ENCODE data around the gene S100A8. TPM values are rescaled to one million over a fixed set of nuclear protein-coding genes. Genes with fewer than 3 reads are reported as not detected.

Gene S100A8
- polyA plus RNA-seq, 1 donor = 3.4 TPM

DNA sequence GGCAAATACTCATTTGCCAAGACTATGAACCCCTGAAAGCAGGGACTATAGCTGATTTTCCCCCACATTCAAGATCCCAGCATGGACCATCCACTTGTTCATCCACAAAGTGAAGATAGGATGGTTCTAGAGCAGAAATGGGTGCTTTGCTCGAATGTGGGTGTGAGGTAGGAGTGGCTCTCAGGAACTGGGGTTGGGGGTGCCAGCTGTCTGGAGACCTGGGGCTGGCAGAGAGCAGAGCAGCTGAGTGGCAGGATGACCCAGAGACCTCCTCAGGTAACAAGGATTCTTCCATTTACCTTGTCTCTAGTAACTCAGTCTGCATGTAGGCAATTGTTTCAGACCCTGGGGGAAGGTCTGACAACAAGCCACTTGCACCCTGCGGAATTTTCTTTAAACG, 27.2 kb downstream of the S100A8 start:
- DNase-seq = no peak

- DNase-seq = peak; percentile 66
Measured at GRCh38 chr1:153362187-153362775, 28.6 kb downstream of the S100A8 start.

DNA sequence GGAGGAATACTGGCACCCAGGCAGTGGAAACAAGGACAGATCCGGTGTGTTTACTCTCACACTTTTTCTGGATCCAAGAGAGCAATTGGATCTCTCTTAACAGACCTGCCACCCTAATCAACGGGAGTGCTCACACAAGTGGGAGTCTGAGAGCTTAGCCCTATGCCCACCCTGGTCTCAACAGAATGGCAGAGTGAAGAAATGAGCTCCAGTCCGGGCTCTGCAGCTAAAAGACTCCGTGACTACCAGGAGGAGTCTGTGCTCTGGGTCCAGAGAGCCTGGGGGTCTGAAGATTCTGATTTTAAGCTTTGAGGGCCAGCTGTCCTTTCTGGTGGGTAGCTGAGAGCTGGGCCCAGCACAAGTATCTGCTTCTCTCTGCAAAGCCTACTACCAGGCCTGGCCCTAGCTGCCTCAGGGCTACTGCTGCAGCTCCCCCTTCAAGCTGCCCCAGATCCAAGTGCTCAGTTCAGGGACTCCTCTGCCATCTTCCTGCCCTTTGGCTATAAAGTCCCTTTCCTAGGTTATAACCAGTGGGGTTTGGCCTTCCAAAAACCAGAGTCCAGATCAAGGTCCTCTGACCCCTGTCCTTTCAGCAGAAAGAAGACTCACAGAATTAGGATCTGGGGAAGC, 29.3 kb downstream of the S100A8 start:
- no peak for DNase-seq

DNA sequence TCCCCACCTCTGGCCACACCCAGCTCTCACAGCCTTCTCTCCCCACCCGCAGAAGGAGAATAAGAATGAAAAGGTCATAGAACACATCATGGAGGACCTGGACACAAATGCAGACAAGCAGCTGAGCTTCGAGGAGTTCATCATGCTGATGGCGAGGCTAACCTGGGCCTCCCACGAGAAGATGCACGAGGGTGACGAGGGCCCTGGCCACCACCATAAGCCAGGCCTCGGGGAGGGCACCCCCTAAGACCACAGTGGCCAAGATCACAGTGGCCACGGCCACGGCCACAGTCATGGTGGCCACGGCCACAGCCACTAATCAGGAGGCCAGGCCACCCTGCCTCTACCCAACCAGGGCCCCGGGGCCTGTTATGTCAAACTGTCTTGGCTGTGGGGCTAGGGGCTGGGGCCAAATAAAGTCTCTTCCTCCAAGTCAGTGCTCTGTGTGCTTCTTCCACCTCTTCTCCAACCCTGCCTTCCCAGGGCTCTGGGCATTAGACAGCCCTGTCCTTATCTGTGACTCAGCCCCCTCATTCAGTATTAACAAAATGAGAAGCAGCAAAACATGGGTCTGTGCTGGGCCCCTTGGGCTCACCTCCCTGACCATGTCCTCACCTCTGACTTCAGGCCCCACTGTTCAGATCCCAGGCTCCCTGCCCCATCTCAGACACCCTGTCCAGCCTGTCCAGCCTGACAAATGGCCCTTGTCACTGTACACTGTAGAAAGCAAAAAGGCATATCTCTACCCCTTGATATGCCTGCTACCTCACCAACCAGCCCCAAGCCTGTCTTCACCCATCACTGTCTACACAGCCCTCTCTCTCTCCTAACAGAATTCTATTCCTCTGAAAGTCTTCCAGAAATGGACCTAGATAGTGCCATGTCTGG, 30.0 kb downstream of the S100A8 start:
- DNase-seq = no peak

GRCh38 chr1:153360190-153360589, 30.7 kb downstream of the S100A8 start:
- no peak for DNase-seq

DNA sequence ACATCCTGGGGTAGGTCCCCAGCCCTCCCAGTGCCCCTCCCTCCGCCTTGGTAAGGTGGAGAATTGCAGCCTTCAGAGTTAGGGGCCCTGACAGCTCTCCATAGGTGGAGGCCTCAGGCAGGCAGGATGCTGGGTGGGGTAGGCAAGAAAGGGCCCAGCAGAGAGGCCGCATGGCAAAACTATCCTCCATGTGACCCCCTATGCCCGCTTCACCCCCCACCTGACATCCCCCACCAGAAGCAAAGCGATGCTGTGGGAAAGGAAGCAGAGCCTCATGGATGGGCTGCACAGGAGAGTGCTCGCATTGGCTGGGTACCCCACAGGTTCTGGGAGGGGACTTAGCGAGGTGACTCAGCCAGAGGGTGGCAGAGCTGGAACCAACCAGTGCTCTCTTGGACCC, 31.6 kb downstream of the S100A8 start:
- no peak for DNase-seq

DNA sequence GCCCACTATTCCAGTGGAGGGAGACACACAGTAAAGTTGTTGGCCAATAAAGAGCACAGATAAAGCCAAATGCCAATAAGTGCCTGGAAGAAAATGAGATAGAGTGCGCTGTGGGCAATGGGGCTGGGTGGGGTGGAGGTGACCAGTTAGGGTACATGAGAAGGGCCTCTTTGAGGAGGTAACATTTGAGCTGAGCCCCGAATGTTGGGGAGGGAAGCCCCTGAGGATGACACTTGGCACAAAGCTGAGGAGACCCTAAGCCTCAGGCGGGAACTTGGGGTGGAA, 32.2 kb downstream of the S100A8 start:
- no peak for DNase-seq

- DNase-seq = no peak
Measured at GRCh38 chr1:153357853-153358690, 32.8 kb downstream of the S100A8 start, which contains the start of gene S100A9. Gene S100A9, plus strand, starts transcription at chr1:153357854. Its CDS starts 430 bp downstream, at chr1:153358284.

GRCh38 chr1:153357076-153357852, 33.6 kb downstream of the S100A8 start:
- no peak for DNase-seq

DNA sequence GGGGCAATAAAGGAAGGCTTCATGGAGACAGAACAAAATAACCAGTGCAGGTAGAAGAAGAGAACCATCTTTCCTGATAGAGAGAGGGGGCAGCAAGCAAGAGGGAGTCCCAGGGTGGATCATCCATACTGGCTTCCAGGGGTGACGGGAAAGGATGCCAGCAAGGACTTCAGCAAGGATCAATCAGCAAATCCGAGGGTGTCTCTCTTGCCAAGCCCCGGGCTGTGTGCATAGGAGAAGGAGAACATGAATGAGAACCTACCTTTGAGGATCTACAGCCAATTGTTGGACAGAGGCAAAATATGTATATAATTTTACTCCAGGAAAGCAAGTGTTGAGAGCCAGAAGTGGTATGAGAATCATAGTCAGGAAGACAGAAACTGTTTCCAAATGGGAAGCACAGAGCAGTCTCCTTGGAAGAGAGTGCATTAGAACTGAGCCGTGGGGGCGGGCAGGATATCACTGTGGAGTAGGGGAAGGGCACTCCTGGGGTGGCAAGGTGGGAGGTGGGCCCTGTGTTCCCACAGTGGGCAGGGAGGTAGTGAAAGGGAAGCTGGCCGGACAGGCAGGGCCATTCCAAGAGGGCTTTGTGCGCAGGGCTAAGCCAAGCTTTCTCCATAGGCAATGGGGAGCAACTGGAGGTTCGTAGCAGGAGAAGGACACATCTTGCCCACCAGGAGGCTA, 34.3 kb downstream of the S100A8 start:
- DNase-seq = no peak

- DNase-seq = no peak
Measured at GRCh38 chr1:153355445-153356071, 35.3 kb downstream of the S100A8 start.

DNA sequence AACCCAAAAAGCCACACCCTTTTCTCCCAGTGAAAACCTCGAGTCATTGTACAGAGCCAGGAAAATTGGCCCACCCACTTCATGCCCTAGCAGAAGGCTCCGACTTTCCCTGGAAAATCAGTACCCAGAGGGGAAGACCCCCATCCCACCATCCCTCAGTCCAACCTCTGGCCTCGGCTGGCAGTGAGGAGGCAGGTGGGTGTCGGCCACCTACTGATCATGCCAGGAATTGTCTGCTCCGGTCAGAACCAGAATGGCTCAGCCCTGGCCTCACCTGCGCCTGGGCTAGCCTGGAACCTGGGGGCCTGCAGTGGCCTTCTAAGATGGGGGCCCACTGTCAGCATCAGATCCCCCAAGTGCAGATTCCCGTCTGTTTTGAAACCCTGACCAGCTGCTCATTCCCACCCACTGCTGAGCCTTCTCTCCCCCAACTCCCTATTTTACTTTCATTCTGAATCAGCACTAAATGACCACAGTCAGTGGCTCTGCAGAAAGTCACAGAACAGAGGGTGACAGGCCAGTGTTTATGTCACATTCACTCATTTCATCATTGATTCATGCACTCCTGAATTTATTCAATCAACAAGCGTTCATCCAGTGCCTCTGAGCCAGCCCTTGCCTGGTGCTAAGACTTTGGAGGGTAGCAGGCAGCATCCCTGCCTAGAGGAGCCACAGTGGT, 36.2 kb downstream of the S100A8 start:
- no peak for DNase-seq

GRCh38 chr1:153353226-153353947, 37.5 kb downstream of the S100A8 start:
- DNase-seq = no peak

DNA sequence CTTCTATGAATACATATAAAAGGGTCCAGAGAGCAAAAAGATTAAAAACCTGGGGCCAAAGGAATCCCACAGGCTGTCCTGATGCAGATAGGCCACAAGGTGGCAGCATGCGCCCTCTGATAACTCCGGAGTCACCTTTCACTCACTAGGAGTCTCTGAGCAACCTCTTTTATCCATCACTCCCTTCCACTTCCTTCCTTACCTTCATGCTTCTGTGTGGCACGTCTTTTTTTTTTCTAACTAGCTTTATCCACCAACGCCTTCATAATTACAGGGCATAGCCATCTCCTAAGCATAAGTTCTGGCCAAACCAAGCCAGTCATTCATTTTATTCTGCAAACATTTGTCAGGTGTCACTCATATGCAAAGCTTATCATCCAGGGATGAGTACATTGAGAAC, 38.4 kb downstream of the S100A8 start:
- peak; percentile 56 for DNase-seq

- DNase-seq = no peak
Measured at GRCh38 chr1:153350321-153350957, 40.4 kb downstream of the S100A8 start.

DNA sequence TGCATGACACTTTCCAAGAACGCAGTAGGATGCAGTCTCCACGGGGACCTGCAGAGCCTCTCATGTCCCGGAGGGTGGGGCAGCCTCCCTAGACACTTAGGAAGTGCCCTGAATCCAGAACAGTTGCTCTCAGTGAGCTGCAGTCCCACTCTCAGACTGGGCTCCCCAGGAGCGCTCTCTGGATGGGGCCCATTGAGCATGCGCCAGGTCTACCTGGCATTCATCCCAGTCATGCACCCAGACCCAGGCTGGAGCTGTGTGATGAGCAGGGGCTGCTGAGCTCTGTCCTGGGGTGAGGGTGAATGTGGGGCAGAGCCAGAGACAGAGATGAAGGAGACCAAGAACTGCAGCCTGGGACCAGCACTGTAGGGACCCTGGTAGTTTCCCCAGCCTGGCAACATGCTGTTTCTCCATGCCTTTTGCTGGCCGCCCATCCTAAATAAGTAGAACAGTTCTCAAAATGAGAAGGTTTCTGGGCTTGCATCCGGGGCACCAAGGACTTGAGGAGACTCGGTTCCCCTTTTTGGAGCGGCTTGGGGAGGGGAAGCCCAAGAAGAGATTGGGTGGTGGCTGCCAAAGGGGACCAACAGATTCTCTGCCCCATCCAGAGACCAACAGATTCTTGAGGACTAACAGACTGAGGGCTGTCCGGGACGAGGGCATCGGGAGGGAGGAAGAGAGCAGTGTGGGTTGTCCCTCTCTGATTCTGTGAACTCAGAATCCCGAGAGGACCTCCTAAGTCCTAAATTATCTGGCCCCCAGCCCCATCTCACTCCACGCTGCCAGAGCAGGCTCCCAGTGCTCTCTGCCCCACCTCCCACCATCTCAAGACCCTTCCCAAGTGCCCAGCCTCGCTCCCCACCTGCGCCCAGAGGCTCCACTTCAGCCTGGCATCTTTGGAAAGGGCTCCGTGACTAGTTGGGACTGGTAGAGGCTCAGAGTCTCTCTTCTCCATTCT, 41.2 kb downstream of the S100A8 start:
- no peak for DNase-seq
